SK-N-SH treated with all-trans-retinoic acid at 6 μM for 48 hours (cell line): ENCODE data around the gene LGR4.

Source experiments
- ARNTL ChIP-seq: fragments of 450-650 bp; formaldehyde crosslinking; IDR thresholded peaks from 2 replicates; pipeline ENCODE4 v1.5.0; 2020; ENCODE audit warnings: low read depth, mild to moderate bottlenecking, moderate library complexity, borderline replicate concordance
- PPARA ChIP-seq: fragments of 250-450 bp; sonication (Bioruptor Pico); IDR thresholded peaks from 2 replicates; pipeline ENCODE4 v1.5.0; 2020; ENCODE audit warnings: mild to moderate bottlenecking, borderline replicate concordance
- RARB ChIP-seq: fragments of 250-450 bp; sonication (Bioruptor Pico); IDR thresholded peaks from 2 replicates; pipeline ENCODE4 v1.8.0; 2021; ENCODE audit warnings: mild to moderate bottlenecking, moderate library complexity
- ZNF8 ChIP-seq: fragments of 450-650 bp; formaldehyde crosslinking; IDR thresholded peaks from 2 replicates; pipeline ENCODE4 v1.5.0; 2020; ENCODE audit warnings: mild to moderate bottlenecking, moderate library complexity
- TF ChIP-seq, protein P1 (sequence below): fragments of 250-450 bp; sonication (Bioruptor Pico); IDR thresholded peaks from 2 replicates; pipeline ENCODE4 v1.5.1; 2020; ENCODE audit warnings: low read depth, mild to moderate bottlenecking, moderate library complexity

DNA sequence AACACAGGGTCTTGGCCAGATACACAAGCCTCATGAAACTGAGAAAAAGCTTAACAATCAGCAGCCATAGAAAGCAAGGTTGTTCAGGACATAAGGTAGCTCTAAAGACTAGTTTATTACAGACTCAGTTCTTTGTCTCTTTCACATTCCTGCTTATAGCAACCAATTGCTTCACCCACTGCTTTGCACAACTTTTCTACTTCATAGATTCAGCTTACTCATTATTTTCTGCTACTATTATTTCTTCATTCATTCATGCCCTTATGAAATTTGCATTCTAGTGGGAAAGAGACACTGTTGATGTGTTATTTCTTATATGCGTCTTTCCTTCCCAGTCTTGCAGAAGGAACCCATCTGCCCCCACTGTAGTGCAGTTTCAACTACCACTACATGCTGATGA lies 114.3 kb downstream of the LGR4 start:
- TF ChIP-seq RARB (CRISPR knock-in tag), result no peak
- no peak for TF ChIP-seq ARNTL (CRISPR knock-in tag)
- no peak for TF ChIP-seq PPARA (CRISPR knock-in tag)
- no peak for TF ChIP-seq ZNF8
- TF ChIP-seq, protein P1, sequence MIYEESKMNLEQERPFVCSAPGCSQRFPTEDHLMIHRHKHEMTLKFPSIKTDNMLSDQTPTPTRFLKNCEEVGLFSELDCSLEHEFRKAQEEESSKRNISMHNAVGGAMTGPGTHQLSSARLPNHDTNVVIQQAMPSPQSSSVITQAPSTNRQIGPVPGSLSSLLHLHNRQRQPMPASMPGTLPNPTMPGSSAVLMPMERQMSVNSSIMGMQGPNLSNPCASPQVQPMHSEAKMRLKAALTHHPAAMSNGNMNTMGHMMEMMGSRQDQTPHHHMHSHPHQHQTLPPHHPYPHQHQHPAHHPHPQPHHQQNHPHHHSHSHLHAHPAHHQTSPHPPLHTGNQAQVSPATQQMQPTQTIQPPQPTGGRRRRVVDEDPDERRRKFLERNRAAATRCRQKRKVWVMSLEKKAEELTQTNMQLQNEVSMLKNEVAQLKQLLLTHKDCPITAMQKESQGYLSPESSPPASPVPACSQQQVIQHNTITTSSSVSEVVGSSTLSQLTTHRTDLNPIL (CRISPR knock-in tag), result no peak
